ENCODE measurements around the gene PDE4D. TPM values are rescaled to one million over a fixed set of nuclear protein-coding genes. Genes with fewer than 3 reads are reported as not detected.

PDE4D gene
- total RNA-seq, 1 donor from 2014 or later: 13.2 TPM

GRCh38 chr5:59251627-59252026 is 641.9 kb downstream of the PDE4D start:
- Mint-ChIP-seq H3K9me3 (ENCODE audit: unreplicated experiment) (no peaks in the 10 kb centered on the region), H3K36me3 (ENCODE audit: unreplicated experiment) (no peaks in the 10 kb centered on the region), H3K27ac (ENCODE audit: unreplicated experiment) (no peak overlapping the region), H3K27me3 (ENCODE audit: unreplicated experiment) (no peaks in the 10 kb centered on the region), H3K4me1 (ENCODE audit: low read depth, unreplicated experiment) (no peaks in the 10 kb centered on the region), H3K4me3 (ENCODE audit: unreplicated experiment) (no peak overlapping the region)
- DNase-seq: no peak
- TF ChIP-seq CTCF (IDR thresholded peaks at IDR 0.05; ENCODE audit: partially characterized antibody, unreplicated experiment): no peak

GRCh38 chr5:59249726-59250125 is 643.8 kb downstream of the PDE4D start:
- Mint-ChIP-seq H3K4me3 (ENCODE audit: unreplicated experiment) (no peak overlapping the region), H3K27ac (ENCODE audit: unreplicated experiment) (no peak overlapping the region), H3K4me1 (ENCODE audit: low read depth, unreplicated experiment) (no peaks in the 10 kb centered on the region), H3K9me3 (ENCODE audit: unreplicated experiment) (no peaks in the 10 kb centered on the region), H3K27me3 (ENCODE audit: unreplicated experiment) (no peaks in the 10 kb centered on the region), H3K36me3 (ENCODE audit: unreplicated experiment) (no peaks in the 10 kb centered on the region)
- TF ChIP-seq CTCF (IDR thresholded peaks at IDR 0.05; ENCODE audit: partially characterized antibody, unreplicated experiment): no peak
- no peak for DNase-seq

- H3K9me3 Mint-ChIP-seq (ENCODE audit: unreplicated experiment): no peaks in the 10 kb centered on the region
- no peaks in the 10 kb centered on the region for H3K27me3 Mint-ChIP-seq (ENCODE audit: unreplicated experiment)
- DNase-seq: no peak
- H3K4me1 Mint-ChIP-seq (ENCODE audit: low read depth, unreplicated experiment): no peaks in the 10 kb centered on the region
- no peaks in the 10 kb centered on the region for H3K36me3 Mint-ChIP-seq (ENCODE audit: unreplicated experiment)
- no peak overlapping the region for H3K27ac Mint-ChIP-seq (ENCODE audit: unreplicated experiment)
- no peak overlapping the region for H3K4me3 Mint-ChIP-seq (ENCODE audit: unreplicated experiment)
- TF ChIP-seq CTCF (IDR thresholded peaks at IDR 0.05; ENCODE audit: partially characterized antibody, unreplicated experiment): no peak
Measured at GRCh38 chr5:59249160-59249559, 644.4 kb downstream of the PDE4D start.

GRCh38 chr5:59246882-59247281 is 646.6 kb downstream of the PDE4D start:
- Mint-ChIP-seq H3K27ac (ENCODE audit: unreplicated experiment) (no peak overlapping the region), H3K27me3 (ENCODE audit: unreplicated experiment) (no peaks in the 10 kb centered on the region), H3K36me3 (ENCODE audit: unreplicated experiment) (no peaks in the 10 kb centered on the region), H3K4me1 (ENCODE audit: low read depth, unreplicated experiment) (no peaks in the 10 kb centered on the region), H3K4me3 (ENCODE audit: unreplicated experiment) (no peak overlapping the region), H3K9me3 (ENCODE audit: unreplicated experiment) (no peaks in the 10 kb centered on the region)
- no peak for TF ChIP-seq CTCF (IDR thresholded peaks at IDR 0.05; ENCODE audit: partially characterized antibody, unreplicated experiment)
- DNase-seq: no peak

- Mint-ChIP-seq H3K36me3 (ENCODE audit: unreplicated experiment) (no peaks in the 10 kb centered on the region), H3K4me1 (ENCODE audit: low read depth, unreplicated experiment) (no peaks in the 10 kb centered on the region), H3K4me3 (ENCODE audit: unreplicated experiment) (no peak overlapping the region), H3K9me3 (ENCODE audit: unreplicated experiment) (no peaks in the 10 kb centered on the region), H3K27me3 (ENCODE audit: unreplicated experiment) (no peaks in the 10 kb centered on the region), H3K27ac (ENCODE audit: unreplicated experiment) (no peak overlapping the region)
- DNase-seq: no peak
- TF ChIP-seq CTCF (IDR thresholded peaks at IDR 0.05; ENCODE audit: partially characterized antibody, unreplicated experiment): no peak
Measured at GRCh38 chr5:59246145-59246869, 647.2 kb downstream of the PDE4D start.
